ENCODE results near the gene ABCD1.
A peak's percentile ranks its signal among the peaks of the same experiment; 100 is the strongest.
"Not testable (repeated sequence)": the region's sequence is repeated elsewhere in the genome, so short reads cannot be mapped to it uniquely, and the experiment has no call there.

Gene ABCD1

GRCh38 chrX:153703036-153703370 lies 21.7 kb upstream of the ABCD1 start:
- TF ChIP-seq CTCF (IDR thresholded peaks at IDR 0.05; ENCODE audit: borderline replicate concordance, insufficient read depth, low read depth, low read length) = no peak
- no peak overlapping the region for H3K4me3 ChIP-seq (ENCODE audit: low read depth, low read length)

- no peak for TF ChIP-seq CTCF (IDR thresholded peaks at IDR 0.05; ENCODE audit: borderline replicate concordance, insufficient read depth, low read depth, low read length)
- H3K4me3 ChIP-seq (ENCODE audit: low read depth, low read length) = no peak overlapping the region
Measured at GRCh38 chrX:153704021-153704526, 20.6 kb upstream of the ABCD1 start.

- H3K4me3 ChIP-seq (ENCODE audit: low read depth, low read length) = not testable (repeated sequence)
Measured at GRCh38 chrX:153704631-153705402, 19.8 kb upstream of the ABCD1 start.

GRCh38 chrX:153705403-153706060 lies 19.1 kb upstream of the ABCD1 start:
- not testable (repeated sequence) for H3K4me3 ChIP-seq (ENCODE audit: low read depth, low read length)

- TF ChIP-seq CTCF (IDR thresholded peaks at IDR 0.05; ENCODE audit: borderline replicate concordance, insufficient read depth, low read depth, low read length) = no peak
Measured at GRCh38 chrX:153706799-153707198, 17.9 kb upstream of the ABCD1 start.

GRCh38 chrX:153707406-153707805 lies 17.2 kb upstream of the ABCD1 start:
- no peak overlapping the region for H3K4me3 ChIP-seq (ENCODE audit: low read depth, low read length)
- no peak for TF ChIP-seq CTCF (IDR thresholded peaks at IDR 0.05; ENCODE audit: borderline replicate concordance, insufficient read depth, low read depth, low read length)

More at GRCh38 chrX:153706799-153707198, 17.9 kb upstream of the ABCD1 start:
- H3K4me3 ChIP-seq (ENCODE audit: low read depth, low read length) = no peak overlapping the region

GRCh38 chrX:153708415-153708814 lies 16.2 kb upstream of the ABCD1 start:
- H3K4me3 ChIP-seq (ENCODE audit: low read depth, low read length) = no peak overlapping the region
- TF ChIP-seq CTCF (IDR thresholded peaks at IDR 0.05; ENCODE audit: borderline replicate concordance, insufficient read depth, low read depth, low read length) = peak; percentile 53
